Measurements from ENCODE around the gene SHISAL1. TPM values are rescaled to one million over a fixed set of nuclear protein-coding genes. Genes with fewer than 3 reads are reported as not detected.

SHISAL1 gene
- polyA plus RNA-seq, 1 experiment: 2.4 TPM

DNA sequence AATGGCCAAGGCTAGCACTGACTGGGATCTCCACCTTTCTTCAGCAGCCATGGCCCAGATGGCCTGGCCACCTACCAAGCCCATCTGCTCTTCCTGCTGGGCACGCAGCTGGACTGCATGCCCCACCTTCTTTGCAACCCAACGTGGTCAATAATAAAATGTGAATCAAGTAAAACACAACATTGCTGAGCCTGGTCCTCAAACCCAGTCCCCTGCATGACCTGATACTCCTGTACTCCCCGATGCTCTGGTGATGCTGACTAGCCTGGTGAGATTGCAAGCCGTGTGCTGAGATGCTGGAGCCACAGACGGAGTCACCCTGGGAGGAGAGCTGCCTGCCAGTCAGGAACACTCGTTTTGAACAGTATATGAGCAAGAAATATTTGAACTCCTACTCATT, 98.0 kb downstream of the SHISAL1 start:
- DNase-seq (ENCODE audit: low read depth, low spot score): no peak
- POLR2A ChIA-PET: no interaction called here

GRCh38 chr22:44214187-44214586, 98.6 kb downstream of the SHISAL1 start:
- CTCF ChIA-PET: no interaction called here
- no peak overlapping the region for H3K4me3 ChIP-seq (ENCODE audit: low read depth, low read length)
- TF ChIP-seq CTCF (IDR thresholded peaks at IDR 0.05; ENCODE audit: low read depth, low read length): no peak
- no peak for DNase-seq (ENCODE audit: low read depth, low spot score)
- POLR2A ChIA-PET: no interaction called here
- H3K27me3 ChIP-seq (ENCODE audit: control insufficient read depth, insufficient read depth, low read length): peaks cover 5% of the 10 kb centered on the region
- peaks cover 3% of the 10 kb centered on the region for H3K9me3 ChIP-seq (ENCODE audit: control insufficient read depth, insufficient read depth, low read length)
- H3K27ac ChIP-seq (ENCODE audit: low read depth, low read length): no peak overlapping the region

More for the DNA sequence above, 98.0 kb downstream of the SHISAL1 start:
- H3K27me3 ChIP-seq (ENCODE audit: control insufficient read depth, insufficient read depth, low read length): peaks cover 10% of the 10 kb centered on the region
- H3K27ac ChIP-seq (ENCODE audit: low read depth, low read length): peak overlapping the region; percentile 11
- H3K9me3 ChIP-seq (ENCODE audit: control insufficient read depth, insufficient read depth, low read length): peaks cover 3% of the 10 kb centered on the region
- TF ChIP-seq CTCF (IDR thresholded peaks at IDR 0.05; ENCODE audit: low read depth, low read length): no peak
- CTCF ChIA-PET: no interaction called here
- no peak overlapping the region for H3K4me3 ChIP-seq (ENCODE audit: low read depth, low read length)

DNA sequence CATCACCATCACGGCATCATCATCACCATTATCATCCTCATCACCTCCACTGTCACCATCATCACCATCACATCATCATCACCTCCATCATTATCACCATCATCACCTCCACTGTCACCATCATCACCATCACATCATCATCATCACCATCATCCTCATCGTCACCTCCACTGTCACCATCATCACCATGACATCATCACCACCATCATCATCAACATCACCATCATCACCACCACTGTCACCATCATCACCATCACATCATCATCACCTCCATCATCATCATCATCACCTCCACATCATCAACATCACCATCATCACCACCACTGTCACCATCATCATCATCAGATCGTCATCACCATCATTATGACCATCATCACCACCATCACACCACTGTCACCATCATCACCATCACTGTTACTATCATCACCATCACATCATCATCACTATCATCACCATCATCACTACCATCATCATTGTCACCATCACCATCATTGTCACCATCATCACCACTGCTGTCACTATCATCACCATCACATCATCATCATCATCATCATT, 99.2 kb downstream of the SHISAL1 start:
- ChIA-PET CTCF (no interaction called here), POLR2A (no interaction called here)
- no peak for DNase-seq (ENCODE audit: low read depth, low spot score)
- H3K27me3 ChIP-seq (ENCODE audit: control insufficient read depth, insufficient read depth, low read length): peaks cover 5% of the 10 kb centered on the region
- TF ChIP-seq CTCF (IDR thresholded peaks at IDR 0.05; ENCODE audit: low read depth, low read length): no peak
- H3K4me3 ChIP-seq (ENCODE audit: low read depth, low read length): no peak overlapping the region
- no peak overlapping the region for H3K27ac ChIP-seq (ENCODE audit: low read depth, low read length)
- peaks cover 3% of the 10 kb centered on the region for H3K9me3 ChIP-seq (ENCODE audit: control insufficient read depth, insufficient read depth, low read length)

DNA sequence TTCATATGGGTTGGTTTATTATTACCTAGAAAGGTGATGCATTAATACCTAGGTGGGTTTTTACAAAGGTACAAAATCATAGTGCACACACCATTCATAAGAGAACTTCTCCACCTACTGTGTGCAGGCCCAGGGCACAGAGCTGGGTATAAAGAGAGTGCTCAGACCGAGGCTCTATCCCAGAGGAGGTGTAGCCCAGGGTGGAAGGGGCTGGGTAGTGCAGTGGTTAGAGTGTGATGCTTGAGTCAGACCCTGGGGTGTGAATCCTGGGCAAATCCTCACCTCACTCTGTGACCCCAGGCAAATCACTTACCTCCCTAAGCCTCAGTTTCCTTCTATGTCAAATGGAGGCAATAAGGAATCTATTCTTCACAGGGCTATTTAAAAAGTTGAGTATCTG, 99.8 kb downstream of the SHISAL1 start:
- no peak overlapping the region for H3K4me3 ChIP-seq (ENCODE audit: low read depth, low read length)
- no peak overlapping the region for H3K27ac ChIP-seq (ENCODE audit: low read depth, low read length)
- TF ChIP-seq CTCF (IDR thresholded peaks at IDR 0.05; ENCODE audit: low read depth, low read length): no peak
- CTCF ChIA-PET: no interaction called here
- H3K9me3 ChIP-seq (ENCODE audit: control insufficient read depth, insufficient read depth, low read length): peaks cover 3% of the 10 kb centered on the region
- H3K27me3 ChIP-seq (ENCODE audit: control insufficient read depth, insufficient read depth, low read length): peaks cover 6% of the 10 kb centered on the region
- DNase-seq (ENCODE audit: low read depth, low spot score): no peak
- POLR2A ChIA-PET: no interaction called here

DNA sequence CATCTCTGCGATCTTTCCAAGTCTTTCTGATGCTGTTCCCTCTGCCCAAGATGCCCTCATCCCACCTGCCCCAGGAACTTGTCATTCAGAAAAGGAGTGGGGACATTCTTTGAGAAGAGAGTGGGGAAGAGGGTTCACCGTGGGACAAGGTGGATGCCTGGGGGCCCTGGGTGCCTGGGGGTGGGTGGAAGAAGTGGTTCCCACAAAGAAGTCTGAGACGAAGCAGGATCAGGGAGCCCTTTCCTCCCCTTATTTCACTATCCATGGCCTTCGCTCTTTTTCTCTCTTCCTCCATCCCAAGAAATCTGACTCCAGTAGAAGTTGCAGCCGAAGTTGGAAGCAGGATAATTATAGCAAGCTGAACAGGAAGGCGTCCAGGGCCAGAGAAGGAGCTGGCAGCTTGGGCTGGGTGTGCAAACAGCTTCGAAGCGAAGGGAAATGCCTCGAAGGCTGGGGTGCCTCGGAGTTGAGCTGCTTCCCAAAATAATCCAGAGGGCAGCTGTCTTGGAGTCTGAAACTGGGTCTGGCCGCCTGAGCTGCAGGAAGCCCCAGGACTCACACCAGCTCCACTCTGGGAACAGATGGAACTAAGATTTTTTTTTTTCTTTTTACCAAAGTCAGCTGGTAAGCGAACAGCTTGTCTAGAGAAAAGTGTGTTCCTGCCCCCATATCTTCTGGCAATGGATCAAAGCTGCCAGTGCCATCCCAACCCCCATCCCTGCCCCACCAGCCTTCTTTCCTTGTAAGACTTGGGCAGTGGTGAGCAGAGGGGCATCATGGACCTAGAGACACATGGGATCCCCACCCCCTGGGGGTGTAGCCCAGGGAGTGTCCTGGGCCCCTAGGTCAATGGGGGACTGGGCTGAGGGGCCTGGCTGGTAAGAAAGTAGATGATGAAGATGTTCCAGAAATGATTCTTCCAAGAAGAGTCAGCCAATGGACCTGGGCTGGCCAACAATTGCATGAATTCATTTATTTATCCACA, 100.5 kb downstream of the SHISAL1 start:
- ChIA-PET POLR2A (no interaction called here), CTCF (interaction anchor here (0.6 to 1.3 kb wide), 2 partner anchors 340 to 413 kb away, joined by 3 read pairs; no protein-coding TSS in a partner anchor)
- no peak for DNase-seq (ENCODE audit: low read depth, low spot score)
- peak overlapping the region; percentile 15 for H3K4me3 ChIP-seq (ENCODE audit: low read depth, low read length)
- H3K9me3 ChIP-seq (ENCODE audit: control insufficient read depth, insufficient read depth, low read length): peaks cover 3% of the 10 kb centered on the region
- no peak for TF ChIP-seq CTCF (IDR thresholded peaks at IDR 0.05; ENCODE audit: low read depth, low read length)
- peaks cover 8% of the 10 kb centered on the region for H3K27me3 ChIP-seq (ENCODE audit: control insufficient read depth, insufficient read depth, low read length)
- H3K27ac ChIP-seq (ENCODE audit: low read depth, low read length): peak overlapping the region; percentile 39

Measured in AG04450 (cell line).